ENCODE data around the gene UBL5. TPM values are rescaled to one million over a fixed set of nuclear protein-coding genes. Genes with fewer than 3 reads are reported as not detected.

The UBL5 gene
- total RNA-seq, 2 donors from 2014 or later, result 415 to 506 TPM

GRCh38 chr19:9868983-9869617 lies 41.4 kb downstream of the UBL5 start:
- peaks cover 4% of the 10 kb centered on the region for H3K4me1 ChIP-seq (ENCODE audit: control insufficient read depth, insufficient read depth, low read length)
- WGBS, 2 experiments (ENCODE audit: insufficient coverage in 1 of 2, insufficient read length in 1 of 2), result 92 to 93% methylated on average over 5 to 7 of the region's 7 CpGs
- H3K36me3 ChIP-seq (ENCODE audit: control insufficient read depth, insufficient read depth, low read length), result no peaks in the 10 kb centered on the region
- no peak overlapping the region for H3K9ac ChIP-seq (ENCODE audit: extremely low read depth, low read length, poor library complexity, severe bottlenecking)
- no peak overlapping the region for H3K4me3 ChIP-seq (ENCODE audit: low read length)
- Mint-ChIP-seq H3K4me3 (no peak overlapping the region), H3K9me3 (no peaks in the 10 kb centered on the region), H3K4me1 (peaks cover 14% of the 10 kb centered on the region), H3K36me3 (ENCODE audit: low read depth) (no peaks in the 10 kb centered on the region), H3K27ac (no peak overlapping the region), H3K27me3 (ENCODE audit: insufficient read depth) (no peaks in the 10 kb centered on the region)
- no peak for TF ChIP-seq CTCF (conservative IDR thresholded peaks at IDR 0.05)
- no peaks in the 10 kb centered on the region for H3K9me3 ChIP-seq (ENCODE audit: control insufficient read depth, low read length)
- H3K27ac ChIP-seq (ENCODE audit: low read depth, low read length), result no peak overlapping the region
- no peaks in the 10 kb centered on the region for H3K27me3 ChIP-seq (ENCODE audit: control insufficient read depth, insufficient read depth, low read length, poor library complexity, severe bottlenecking)
- no peak for DNase-seq

- Mint-ChIP-seq H3K27ac (peak overlapping the region; percentile 92), H3K4me1 (peaks cover 15% of the 10 kb centered on the region), H3K9me3 (no peaks in the 10 kb centered on the region), H3K27me3 (ENCODE audit: insufficient read depth) (no peaks in the 10 kb centered on the region), H3K4me3 (no peak overlapping the region), H3K36me3 (ENCODE audit: low read depth) (no peaks in the 10 kb centered on the region)
- peak overlapping the region; percentile 34 for H3K27ac ChIP-seq (ENCODE audit: low read depth, low read length)
- H3K4me3 ChIP-seq (ENCODE audit: low read length), result no peak overlapping the region
- no peak for TF ChIP-seq CTCF (conservative IDR thresholded peaks at IDR 0.05)
- peak; percentile 70 for DNase-seq
- no peaks in the 10 kb centered on the region for H3K27me3 ChIP-seq (ENCODE audit: control insufficient read depth, insufficient read depth, low read length, poor library complexity, severe bottlenecking)
- WGBS, 2 experiments (ENCODE audit: insufficient coverage in 1 of 2, insufficient read length in 1 of 2), result 69 to 75% methylated on average over 15 to 16 of the region's 16 CpGs
- H3K36me3 ChIP-seq (ENCODE audit: control insufficient read depth, insufficient read depth, low read length), result no peaks in the 10 kb centered on the region
- H3K9ac ChIP-seq (ENCODE audit: extremely low read depth, low read length, poor library complexity, severe bottlenecking), result peak overlapping the region; percentile 45
- no peaks in the 10 kb centered on the region for H3K9me3 ChIP-seq (ENCODE audit: control insufficient read depth, low read length)
- H3K4me1 ChIP-seq (ENCODE audit: control insufficient read depth, insufficient read depth, low read length), result peaks cover 4% of the 10 kb centered on the region
These were observed 44.1 kb downstream of the UBL5 start for GRCh38 chr19:9871626-9872338.

- Mint-ChIP-seq H3K27me3 (ENCODE audit: insufficient read depth) (no peaks in the 10 kb centered on the region), H3K27ac (peak overlapping the region; percentile 22), H3K4me1 (peaks cover 15% of the 10 kb centered on the region), H3K9me3 (no peaks in the 10 kb centered on the region), H3K36me3 (ENCODE audit: low read depth) (no peaks in the 10 kb centered on the region), H3K4me3 (no peak overlapping the region)
- no peaks in the 10 kb centered on the region for H3K9me3 ChIP-seq (ENCODE audit: control insufficient read depth, low read length)
- H3K27me3 ChIP-seq (ENCODE audit: control insufficient read depth, insufficient read depth, low read length, poor library complexity, severe bottlenecking), result no peaks in the 10 kb centered on the region
- no peak overlapping the region for H3K9ac ChIP-seq (ENCODE audit: extremely low read depth, low read length, poor library complexity, severe bottlenecking)
- WGBS, 2 experiments (ENCODE audit: insufficient coverage in 1 of 2, insufficient read length in 1 of 2), result 96 to 98% methylated on average over 6 to 8 of the region's 8 CpGs
- H3K4me3 ChIP-seq (ENCODE audit: low read length), result no peak overlapping the region
- no peak for DNase-seq
- no peaks in the 10 kb centered on the region for H3K36me3 ChIP-seq (ENCODE audit: control insufficient read depth, insufficient read depth, low read length)
- H3K27ac ChIP-seq (ENCODE audit: low read depth, low read length), result no peak overlapping the region
- H3K4me1 ChIP-seq (ENCODE audit: control insufficient read depth, insufficient read depth, low read length), result peaks cover 4% of the 10 kb centered on the region
- no peak for TF ChIP-seq CTCF (conservative IDR thresholded peaks at IDR 0.05)
These were observed 45.0 kb downstream of the UBL5 start for GRCh38 chr19:9872618-9873242.
